NK-92 treated with Interleukin-12 subunit alpha and Interleukin-12 subunit beta, amount 100 ng/mL, for 24 hours (cell line): ENCODE measurements around the gene TBL1X.
A peak's percentile ranks its signal among the peaks of the same experiment; 100 is the strongest.

Experiments used
- DNase-seq: peaks from one replicate; lab custom pipeline; 2025; lab: John Stamatoyannopoulos, UW

The TBL1X gene

DNA sequence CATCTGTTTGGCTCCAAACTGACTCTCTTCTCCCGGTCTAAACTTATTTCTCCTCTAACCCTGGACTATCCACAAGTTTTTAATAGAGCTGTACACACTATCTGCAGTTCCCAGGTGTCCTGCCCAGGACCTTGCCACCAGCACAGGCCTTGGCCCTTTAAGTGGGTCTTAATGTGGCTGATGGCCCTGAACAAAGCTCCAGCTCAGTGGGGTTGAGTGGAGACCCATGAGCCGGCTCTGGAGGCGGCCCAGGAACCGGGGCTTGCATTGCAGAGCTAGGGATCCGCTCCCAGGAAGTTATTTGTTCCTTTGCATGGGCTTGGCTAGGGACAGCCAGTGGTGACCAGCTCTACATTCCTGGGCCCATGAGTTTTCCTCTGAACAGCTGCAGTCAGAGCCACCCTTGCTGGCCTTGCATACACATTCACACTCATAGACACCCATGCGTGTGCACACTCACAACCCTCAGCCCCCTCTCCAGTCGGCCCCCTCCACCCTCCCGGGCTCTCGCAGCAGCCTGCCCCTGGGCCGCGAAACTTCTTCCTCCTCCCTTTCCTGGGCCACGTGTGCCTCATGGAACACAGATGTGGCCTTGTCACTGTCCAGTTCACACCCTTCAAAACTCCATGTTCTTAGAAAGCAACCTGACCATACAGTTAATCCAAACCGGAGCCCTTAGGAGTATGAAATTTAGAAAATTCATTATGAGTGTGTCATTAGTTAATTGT lies 242.6 kb downstream of the TBL1X start:
- DNase-seq, result no peak

DNA sequence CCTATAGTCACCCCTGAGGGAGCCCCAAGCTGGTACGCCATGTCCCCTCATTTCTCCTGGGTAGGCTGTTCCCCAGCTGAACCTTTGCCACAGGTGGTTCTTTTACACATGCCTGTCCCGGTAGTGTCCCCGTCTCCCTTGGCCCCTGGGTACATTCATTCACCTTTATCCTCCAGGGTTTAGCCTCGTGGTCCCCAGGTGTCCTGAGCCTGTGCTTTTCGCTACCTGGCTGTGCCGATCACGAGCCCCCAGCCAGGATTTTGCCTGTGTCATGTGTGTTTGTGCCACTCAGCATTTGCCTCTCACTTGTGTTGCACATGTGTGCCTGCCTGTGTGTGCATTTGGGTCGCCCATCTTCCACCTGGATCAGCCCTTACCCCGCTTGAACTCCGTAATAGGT lies 243.2 kb downstream of the TBL1X start:
- no peak for DNase-seq

DNA sequence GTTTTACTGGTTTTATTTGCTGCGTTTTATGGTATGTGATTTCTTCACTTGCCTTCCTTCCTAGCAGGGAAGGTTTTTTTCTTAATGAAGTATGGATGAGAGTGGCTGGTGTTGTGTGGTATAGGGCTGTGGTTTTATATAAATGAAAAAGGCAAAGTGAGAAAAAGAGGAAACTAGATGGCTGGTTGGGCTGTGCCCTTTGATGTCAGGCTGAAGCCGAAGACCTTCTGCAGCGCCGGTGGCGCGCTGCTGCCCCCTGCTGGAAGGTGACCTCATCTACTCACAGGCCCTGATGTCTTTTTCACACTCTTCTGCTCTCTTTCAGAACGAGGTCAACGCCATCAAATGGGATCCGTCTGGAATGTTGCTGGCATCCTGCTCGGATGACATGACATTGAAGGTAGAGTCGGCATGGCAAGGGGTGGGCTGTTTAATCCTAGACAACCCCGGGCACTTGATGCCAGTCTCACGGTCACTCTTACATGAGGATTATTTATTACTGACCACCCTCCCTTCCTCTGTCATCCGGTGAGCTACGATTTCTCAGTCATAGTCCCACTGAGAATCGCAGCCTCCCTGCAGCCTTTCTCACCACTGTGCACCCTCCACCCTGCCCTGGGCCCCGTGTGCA lies 244.2 kb downstream of the TBL1X start:
- peak; percentile 3 for DNase-seq

DNA sequence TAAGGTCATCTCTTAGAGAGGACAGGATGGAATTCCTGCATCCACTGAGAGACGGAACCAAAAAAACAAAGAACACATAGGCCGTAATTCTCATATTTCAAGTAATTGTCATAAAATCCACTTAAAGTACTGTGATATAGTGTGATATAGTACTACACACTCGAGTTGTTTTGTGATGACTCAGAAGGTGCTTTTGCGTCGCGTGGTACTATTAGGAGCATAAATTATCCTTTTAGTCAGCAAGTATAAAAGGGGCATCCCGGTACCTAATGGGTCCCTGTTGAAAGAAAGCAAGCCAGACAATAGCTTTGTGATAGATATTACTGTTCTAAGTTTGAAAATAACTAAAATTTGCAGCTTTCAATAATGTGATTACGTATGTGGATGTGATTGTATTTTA lies 245.5 kb downstream of the TBL1X start:
- no peak for DNase-seq

DNA sequence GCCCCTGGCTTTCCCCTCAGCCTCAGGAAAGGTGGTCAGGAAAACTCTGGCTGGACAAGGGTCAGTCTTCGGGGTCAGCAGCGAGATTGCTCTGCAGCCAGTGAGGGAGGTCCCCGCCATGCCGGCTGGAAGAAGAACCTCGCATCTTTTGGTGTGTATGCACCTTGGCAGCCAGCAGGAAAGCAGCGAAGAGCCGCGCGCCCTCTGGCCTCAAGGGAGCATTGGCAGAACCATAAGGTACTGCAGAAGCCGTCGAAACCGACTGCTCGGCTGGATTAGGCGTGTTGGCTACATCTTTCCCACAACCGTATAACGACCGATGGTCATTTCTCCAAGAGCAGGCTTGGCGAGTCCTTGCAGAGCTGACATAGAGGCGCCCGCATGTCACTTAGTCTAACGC lies 252.5 kb downstream of the TBL1X start:
- no peak for DNase-seq

DNA sequence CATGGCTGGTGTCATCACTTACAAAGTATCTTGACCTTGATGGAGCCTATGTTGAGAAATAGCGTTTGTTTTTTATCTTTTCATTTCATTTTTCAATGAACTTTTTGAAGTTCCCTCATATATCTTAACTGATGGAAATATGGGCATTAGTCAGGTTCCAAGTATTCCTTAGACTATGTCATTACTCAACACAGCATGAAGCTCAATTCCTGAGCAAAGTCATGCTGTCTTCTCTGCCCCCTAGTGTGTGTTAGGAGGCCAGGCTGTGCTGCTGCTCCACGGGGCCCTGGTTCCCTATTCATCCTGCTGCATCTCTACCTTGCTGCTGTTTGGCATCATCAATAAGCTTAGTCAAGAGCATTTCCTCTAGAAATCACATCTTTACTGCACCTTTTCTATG lies 259.9 kb downstream of the TBL1X start:
- no peak for DNase-seq

DNA sequence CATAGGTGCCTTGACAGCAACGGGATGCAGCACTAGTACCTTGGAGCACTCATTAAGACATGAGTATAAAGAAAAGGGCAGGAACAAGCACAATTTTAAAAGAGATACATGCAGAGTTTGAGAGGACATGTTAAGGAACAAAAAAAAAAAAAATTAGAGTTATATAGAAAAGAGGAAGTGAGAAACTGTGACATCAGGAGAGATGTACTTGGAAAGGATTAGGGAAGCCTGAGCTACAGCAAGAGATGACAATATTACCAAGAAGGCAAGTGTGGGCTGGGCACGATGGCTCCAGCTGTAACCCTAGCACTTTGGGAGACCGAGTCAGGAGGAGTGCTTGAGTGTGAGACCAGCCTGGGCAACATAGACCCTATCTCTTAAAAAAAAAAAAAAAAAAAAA lies 263.4 kb downstream of the TBL1X start:
- no peak for DNase-seq

DNA sequence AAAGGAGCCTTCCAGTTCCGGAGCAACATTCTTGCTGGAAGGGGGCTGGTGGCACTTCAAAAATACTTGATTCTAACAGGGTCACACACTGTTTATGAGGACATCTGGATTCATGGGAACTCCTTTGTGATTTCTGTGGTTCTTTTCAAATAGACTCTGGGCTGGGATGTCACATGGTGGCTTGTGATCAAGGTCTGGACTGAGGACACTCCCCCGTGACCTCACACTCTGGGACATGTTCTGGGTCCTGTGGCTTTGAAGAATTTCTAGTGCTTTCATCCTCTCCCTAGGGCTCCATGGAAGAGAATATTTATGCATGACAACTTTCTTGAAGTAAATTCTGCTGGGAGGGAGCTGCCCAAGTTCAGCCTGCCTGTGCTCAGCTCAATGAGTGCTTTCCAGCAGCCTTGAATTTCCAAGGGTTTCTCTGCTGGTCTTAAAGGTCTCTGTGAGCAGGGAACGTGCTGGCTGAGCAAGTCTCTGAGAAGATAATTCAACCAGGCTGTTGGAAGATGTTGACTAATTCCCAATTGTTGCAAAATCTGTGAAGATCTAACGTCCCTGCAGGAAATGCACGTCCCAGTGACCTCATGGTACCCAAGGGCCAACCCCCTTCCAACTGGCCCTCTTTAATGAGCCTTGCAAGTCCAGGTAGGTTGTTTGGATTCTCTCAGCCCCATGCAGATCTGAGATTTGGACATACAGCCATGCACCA lies 264.5 kb downstream of the TBL1X start:
- DNase-seq, result no peak

DNA sequence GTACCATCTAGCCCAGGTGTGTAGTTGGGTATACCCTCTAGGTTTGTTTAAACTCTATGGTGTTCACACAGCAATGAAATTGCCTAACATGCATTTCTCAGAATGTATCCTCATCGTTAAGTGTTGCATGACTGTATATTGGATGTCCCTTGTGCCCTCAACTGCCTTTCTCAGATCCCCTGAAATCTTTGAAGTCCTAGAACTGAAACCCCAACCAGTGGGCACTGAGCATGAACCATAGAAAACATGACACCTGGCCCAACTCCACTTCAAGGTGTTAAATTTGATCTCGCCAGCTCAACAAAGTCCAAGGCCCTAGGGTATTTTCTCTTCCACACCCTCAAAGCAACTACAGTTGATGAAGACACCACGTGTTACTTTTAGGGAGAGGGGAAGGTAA lies 265.2 kb downstream of the TBL1X start:
- DNase-seq, result no peak

DNA sequence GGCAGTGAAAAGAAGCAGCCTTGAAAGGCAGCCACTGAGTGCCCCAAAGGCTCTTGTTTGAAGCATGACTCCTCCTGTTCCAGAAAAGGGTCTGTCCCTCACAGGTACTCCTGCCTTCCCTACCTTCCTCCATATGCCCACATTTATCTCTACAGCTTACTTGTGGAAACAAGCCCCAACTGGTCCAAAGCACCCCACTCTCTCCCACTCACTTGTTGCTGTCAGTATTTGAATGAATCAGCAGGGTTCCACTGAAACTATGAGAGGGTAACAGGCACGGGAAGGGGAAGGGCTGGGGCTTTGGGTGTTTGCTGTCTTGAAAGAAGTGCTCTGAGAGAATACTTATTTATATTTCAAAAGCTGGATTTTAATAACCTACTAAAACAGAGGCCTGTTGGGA lies 265.9 kb downstream of the TBL1X start:
- DNase-seq, result no peak

DNA sequence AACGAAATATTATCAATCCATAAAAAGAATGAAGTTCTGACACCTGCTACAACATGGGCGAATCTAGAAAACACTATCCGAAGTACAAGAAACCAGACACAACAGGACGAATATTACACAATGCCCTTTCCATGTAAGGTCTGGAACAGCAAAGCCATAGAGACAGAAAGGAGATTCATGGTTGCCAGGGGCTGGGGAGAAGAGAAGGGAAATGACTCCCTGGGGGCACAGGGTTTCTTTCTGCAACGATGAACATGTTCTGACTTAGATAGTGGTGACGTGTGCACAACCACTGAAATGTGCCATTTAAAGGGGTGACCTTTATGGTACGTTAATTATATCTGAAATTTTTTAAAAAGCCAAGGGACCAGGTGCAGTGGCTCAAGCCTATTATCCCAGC lies 272.5 kb downstream of the TBL1X start:
- DNase-seq, result no peak

DNA sequence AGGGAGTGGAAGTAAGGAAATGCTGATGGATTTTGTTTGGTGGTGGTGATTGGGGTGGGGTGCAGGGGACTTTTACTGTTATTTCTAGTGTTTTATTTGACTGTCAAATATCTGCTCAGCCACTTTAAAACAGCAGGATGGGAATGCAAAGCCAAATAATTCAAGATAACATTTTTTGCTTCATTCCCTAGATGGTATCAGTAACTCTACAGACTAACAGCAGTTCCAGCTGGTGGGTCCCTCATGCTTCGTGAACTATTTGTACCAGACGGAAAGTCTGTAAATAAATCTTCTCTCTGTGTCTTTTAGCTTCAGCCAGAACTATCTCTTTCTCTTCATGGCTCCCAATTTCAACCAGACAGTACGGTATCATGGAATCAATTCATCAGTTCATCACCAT lies 273.3 kb downstream of the TBL1X start:
- no peak for DNase-seq

DNA sequence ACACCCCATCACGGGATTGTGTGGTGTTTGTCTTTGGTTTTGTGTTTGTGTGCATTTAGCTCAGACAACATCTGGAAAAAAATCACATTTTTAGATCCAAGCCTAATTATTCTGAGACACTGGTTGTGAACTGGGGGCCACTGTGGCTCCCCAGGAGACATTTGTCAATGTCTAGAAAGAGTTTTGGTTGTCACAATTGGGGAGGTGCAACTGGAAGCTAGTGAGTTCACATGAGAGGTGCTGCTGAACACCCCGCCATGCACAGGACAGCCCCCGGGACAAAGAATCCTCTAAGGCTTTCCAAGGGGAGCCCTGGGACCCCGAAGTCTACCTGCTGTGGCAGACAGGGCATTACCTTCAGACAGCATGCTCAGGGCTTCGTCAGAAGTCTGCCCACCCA lies 274.3 kb downstream of the TBL1X start:
- no peak for DNase-seq

DNA sequence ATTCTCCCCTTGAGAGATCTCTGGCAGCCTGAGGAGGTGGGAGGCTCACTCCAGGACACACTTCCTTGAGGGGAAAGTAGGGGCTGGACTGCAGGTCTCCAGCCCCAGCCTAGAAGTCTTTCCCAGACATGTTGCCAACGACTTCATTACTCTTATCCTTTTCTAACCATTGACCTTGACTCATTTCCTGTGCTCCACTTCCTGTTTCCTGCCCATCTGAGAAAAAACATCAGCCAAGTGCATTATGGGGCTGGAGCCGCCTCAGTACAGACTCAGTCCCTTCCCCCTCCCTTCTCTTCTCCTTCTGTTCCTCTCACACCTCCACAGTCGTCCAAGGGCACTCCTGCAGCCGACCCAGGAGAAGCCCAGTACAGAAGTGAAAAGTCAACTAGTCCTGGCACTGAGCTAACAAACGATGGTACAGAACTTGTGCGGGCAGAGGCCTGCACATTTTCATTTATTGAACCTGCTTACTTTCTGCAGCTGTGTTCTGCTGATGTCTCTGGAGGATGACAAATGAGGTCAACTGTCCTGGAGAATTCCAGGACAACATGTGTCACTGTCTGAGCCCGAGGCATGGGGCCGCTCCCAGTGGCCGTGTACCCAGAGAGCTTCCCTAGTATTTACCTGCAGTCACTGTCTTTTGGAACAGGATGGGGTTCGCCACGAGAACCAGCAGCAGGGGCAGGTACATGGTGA lies 280.7 kb downstream of the TBL1X start:
- no peak for DNase-seq

DNA sequence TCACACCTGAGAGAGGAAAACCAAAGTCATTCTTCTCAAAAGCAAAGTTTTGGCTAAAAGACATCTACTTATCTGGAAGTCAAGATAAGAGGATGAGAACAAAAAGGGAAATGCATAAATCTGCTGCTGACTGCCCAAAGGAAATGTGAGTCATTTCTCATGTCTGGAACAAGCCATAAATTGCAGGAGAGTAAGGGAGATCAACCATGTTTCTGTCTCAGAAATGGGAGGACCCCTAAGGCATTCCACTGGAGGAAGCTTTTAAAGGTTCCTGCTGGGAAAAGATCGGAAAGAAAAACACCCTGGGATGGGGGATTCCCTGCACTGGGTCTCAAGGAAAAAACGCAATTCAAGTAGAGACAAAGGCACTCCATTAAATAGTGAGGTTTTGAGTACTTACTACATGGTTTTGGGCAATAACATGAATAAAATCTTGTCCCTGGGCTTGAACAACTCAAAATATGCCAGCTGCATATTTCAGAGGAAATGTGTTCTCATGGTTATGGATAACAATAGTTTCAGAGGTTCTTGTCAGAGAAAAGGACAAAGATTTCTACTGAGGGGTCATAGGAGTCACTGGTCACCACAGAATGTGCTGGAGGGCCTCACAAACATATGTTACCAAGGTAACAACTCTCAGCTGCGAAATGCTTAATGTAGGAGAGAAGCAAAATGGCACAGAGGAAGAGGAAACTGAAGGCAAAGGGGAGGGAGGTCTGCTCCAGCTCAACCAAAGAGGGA lies 281.5 kb downstream of the TBL1X start:
- DNase-seq, result no peak

DNA sequence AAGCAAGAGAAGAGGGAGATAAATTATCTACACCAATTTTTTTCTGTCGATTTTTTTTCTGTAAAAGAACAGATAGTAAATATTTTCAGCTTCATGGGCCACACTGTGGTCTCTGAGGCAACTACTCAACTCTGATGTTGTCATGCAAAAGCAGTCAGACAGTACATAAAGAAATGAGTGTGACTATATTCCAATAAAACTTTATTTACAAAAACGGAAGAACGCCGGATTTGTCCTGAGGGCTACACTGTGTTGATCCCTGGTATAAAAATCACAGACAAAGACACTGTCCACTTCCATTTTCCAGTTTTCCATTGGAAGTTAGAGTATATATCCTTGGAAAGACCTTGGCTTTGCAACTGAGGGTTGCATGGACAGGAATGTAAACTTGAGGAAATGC lies 282.8 kb downstream of the TBL1X start:
- no peak for DNase-seq

DNA sequence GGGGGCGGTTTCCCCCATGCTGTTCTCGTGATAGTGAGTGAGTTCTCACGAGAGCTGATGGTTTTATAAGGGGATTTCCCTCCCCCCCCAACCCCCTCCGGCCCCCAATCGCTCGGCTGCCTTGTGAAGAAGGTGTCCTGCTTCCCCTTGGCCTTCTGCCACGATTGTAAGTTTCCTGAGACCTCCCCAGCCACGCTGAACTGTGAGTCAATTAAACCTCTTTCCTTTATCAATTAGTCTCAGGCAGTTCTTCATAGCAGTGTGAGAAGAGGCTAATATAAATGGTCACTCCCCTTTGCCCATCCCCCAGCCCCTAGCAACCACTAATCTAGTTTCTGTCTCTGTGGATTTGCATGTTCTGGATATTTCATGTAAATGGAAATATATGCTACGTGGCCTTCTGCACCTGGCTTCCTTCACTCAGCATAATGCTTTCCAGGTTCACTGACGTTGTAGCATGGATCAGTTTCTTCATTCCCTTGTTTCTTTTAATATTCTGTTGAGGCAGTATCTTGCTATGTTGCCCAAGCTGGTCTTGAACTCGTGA lies 284.4 kb downstream of the TBL1X start:
- no peak for DNase-seq

DNA sequence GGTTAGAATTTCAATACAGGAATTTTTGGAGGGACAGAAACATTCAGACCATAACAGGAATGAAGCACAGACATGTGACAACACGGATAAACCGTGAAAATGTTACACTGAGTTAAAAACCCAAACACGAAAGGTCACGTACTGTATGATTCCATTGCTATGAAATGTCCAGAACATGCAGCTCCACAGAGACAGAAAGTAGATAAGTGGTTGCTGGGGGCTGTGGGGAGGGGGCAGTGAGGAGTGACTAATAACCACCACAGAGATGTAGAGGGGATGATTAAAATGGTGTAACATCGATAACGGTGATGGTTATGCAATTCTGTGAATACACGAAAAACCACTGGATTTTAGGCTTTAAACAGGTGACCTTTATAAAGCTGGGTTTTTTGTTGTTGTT lies 292.5 kb downstream of the TBL1X start:
- no peak for DNase-seq

DNA sequence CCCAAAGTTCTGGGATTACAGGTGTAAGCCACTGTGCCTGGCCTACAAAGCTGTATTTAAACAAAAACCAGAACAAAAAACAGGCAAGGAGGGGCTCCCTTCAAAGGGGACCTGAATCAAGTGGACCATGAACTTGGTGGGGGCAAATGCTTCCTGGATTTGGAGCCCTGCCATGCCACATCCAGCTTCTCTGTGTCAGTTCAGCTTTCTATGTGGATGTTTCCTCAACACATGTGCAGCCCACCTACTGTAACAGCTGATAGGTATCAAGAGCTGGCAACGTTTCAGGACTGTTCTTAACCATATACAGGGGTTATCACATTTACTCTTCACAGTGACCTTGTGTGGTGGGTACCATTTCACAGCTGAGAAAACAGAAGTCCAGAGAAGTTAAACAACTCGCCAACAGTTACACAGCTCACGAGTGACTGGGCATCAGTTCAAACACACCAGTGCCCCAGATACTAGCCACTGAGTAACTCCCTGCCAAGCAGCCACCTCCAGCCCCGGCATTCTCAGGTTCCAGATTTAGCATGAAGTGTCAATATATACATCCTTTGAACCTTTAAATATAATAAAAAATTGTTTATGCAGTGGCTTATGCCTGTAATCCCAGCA lies 293.3 kb downstream of the TBL1X start:
- no peak for DNase-seq

DNA sequence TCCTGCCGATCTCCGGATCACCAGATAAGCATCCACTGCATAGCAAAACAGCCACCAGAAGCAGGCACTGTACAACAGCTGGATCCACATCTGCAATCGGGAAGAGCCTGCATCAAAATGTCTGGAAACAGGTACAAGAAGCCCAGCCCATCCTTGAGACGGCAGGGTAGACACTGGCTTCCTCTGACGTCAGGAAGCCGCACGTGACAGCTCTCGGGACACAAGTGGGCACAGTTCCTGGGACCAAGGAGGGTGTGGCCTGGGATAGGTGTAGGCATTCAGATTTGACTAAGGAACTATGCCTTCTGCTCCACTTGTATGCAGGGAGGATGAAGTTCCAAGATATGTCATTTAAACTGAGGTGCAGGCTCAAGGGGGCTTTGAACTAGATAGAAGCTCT lies 294.5 kb downstream of the TBL1X start:
- no peak for DNase-seq

DNA sequence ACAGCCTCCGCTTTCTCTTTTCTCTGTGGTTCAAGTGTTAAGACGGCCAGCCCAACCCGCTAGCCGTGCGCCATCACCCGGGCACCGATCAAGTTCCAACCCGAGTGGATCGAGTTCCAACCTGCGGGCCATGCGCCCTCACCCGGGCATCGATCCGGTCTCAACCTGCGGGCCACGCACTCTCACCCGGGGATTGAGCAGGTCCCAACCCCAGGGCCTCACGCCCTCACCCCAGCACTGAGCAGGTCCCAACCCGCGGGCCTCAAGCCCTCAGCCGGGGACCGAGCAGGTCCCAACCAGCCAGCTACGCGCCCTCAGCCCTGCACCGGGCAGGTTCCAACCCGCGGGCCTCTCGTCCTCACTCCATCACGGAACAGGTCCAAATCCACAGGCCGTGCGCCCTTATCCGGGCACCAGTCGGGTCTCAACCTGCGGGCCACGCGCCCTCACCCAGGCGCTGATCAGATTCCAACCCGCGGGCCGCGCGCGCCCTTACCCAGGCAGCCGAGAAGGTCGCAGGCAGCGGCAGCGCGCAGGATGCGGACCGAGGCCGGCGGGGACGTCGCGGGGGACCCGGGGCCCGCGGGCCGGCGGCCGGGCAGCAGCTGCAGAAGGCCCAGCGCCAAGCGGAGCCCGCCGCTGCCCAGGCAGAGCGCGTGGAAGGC lies 300.3 kb downstream of the TBL1X start:
- DNase-seq, result no peak
